HG02938 (cell line): ENCODE measurements around the gene MED20.
"Not testable (repeated sequence)": the region's sequence is repeated elsewhere in the genome, so short reads cannot be mapped to it uniquely, and the experiment has no call there.

Experiments used
- ATAC-seq: cut with Tn5 transposase; IDR thresholded peaks from one replicate; pipeline ENCODE4 v1.9.1; 2021; ENCODE audit warnings: mild to moderate bottlenecking, moderate library complexity; ENCODE audit not compliant: unreplicated experiment

The MED20 gene

GRCh38 chr6:41920921-41921711, at the start of gene MED20, which contains the start of gene BYSL:
MED20 (minus strand) TSS chr6:41921139; CDS start chr6:41921018, 121 bp downstream.
BYSL (plus strand) TSS chr6:41921499; CDS start chr6:41921563, 64 bp downstream.
- ATAC-seq: peak; percentile 85

GRCh38 chr6:41970436-41970846, 49.5 kb upstream of the MED20 start:
- ATAC-seq: no peak

GRCh38 chr6:41967312-41968287, 46.7 kb upstream of the MED20 start:
- no peak for ATAC-seq

- no peak for ATAC-seq
Measured at GRCh38 chr6:41966961-41967311, 46.0 kb upstream of the MED20 start.

GRCh38 chr6:41966214-41966920, 45.4 kb upstream of the MED20 start:
- ATAC-seq: no peak

- ATAC-seq: no peak
Measured at GRCh38 chr6:41965429-41966213, 44.7 kb upstream of the MED20 start.

- no peak for ATAC-seq
Measured at GRCh38 chr6:41964201-41964887, 43.4 kb upstream of the MED20 start.

- no peak for ATAC-seq
Measured at GRCh38 chr6:41963371-41963770, 42.4 kb upstream of the MED20 start.

GRCh38 chr6:41960028-41960427, 39.1 kb upstream of the MED20 start:
- ATAC-seq: no peak

GRCh38 chr6:41958022-41958856, 37.3 kb upstream of the MED20 start:
- no peak for ATAC-seq

- ATAC-seq: no peak
Measured at GRCh38 chr6:41957117-41957516, 36.2 kb upstream of the MED20 start.

GRCh38 chr6:41955412-41955811, 34.5 kb upstream of the MED20 start:
- ATAC-seq: no peak

GRCh38 chr6:41954668-41955067, 33.7 kb upstream of the MED20 start:
- no peak for ATAC-seq

GRCh38 chr6:41947581-41948220, 26.8 kb upstream of the MED20 start:
- no peak for ATAC-seq

- no peak for ATAC-seq
Measured at GRCh38 chr6:41943456-41943855, 22.5 kb upstream of the MED20 start.

GRCh38 chr6:41942882-41943281, 21.9 kb upstream of the MED20 start:
- not testable (repeated sequence) for ATAC-seq

GRCh38 chr6:41942067-41942851, 21.3 kb upstream of the MED20 start:
- peak; percentile 20 for ATAC-seq
